Sigmoid colon (tissue), 4 donors: ENCODE data around the gene MIF4GD.

Experiments used
- POLR2AphosphoS5 ChIP-seq, 4 donors: sonication (generic); formaldehyde crosslinking; IDR thresholded peaks; one replicate each; pipeline ENCODE4 v1.6.1; 2017; ENCODE audit warnings: antibody characterized with exemption in 4 of 4
- TF ChIP-seq, protein P1 (sequence below), 4 experiments: fragments of 450-650 bp in 3 of 4; fragments of 200-600 bp in 1 of 4; IDR thresholded peaks; one replicate each; pipeline ENCODE4 v1.5.1; 2016 to 2019; ENCODE audit warnings: antibody characterized with exemption in 4 of 4, mild to moderate bottlenecking in 3 of 4, moderate library complexity in 2 of 4

DNA sequence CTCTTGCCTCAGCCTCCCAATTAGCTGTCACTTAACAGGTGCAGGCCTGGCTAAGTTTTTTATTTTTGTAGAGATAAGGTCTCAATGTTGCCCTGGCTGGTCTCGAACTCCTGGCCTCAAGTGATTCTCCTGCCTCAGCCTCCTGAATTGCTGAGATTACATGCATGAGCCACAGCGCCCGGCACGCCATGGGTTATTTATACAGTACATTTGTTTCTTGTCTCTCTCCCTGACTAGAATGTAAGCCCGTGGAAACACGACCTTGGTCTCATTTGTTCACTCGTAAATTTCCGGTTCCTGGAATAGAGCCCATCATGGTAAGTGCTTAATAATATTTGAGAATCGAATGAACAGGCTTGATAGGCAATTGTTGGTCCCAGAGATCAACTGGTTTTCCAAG, 16.2 kb upstream of the MIF4GD start:
- TF ChIP-seq, protein P1, sequence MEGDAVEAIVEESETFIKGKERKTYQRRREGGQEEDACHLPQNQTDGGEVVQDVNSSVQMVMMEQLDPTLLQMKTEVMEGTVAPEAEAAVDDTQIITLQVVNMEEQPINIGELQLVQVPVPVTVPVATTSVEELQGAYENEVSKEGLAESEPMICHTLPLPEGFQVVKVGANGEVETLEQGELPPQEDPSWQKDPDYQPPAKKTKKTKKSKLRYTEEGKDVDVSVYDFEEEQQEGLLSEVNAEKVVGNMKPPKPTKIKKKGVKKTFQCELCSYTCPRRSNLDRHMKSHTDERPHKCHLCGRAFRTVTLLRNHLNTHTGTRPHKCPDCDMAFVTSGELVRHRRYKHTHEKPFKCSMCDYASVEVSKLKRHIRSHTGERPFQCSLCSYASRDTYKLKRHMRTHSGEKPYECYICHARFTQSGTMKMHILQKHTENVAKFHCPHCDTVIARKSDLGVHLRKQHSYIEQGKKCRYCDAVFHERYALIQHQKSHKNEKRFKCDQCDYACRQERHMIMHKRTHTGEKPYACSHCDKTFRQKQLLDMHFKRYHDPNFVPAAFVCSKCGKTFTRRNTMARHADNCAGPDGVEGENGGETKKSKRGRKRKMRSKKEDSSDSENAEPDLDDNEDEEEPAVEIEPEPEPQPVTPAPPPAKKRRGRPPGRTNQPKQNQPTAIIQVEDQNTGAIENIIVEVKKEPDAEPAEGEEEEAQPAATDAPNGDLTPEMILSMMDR (IDR thresholded peaks at IDR 0.05): no peak
- no peak for TF ChIP-seq POLR2AphosphoS5 (IDR thresholded peaks at IDR 0.05)
